K562 treated with DMSO at 1 percent for 12 hours (cell line): ENCODE data around the gene PLK5. TPM values are rescaled to one million over a fixed set of nuclear protein-coding genes. Genes with fewer than 3 reads are reported as not detected.

Experiments used
- total RNA-seq: library from RNA; unstranded; fragments of 300-600 nt; gene quantifications from 2 replicates; pipeline ENCODE4 v1.2.3, GENCODE V29; 2022; ENCODE audit not compliant: insufficient read depth

PLK5 gene
- not detected in 2 replicates for total RNA-seq

GRCh38 chr19:1523412-1524286 lies at the start of gene PLK5:
Gene PLK5, plus strand, starts transcription at chr19:1524077. Its CDS starts 2,920 bp downstream, at chr19:1526997.

GRCh38 chr19:1478934-1479707 lies 44.8 kb upstream of the PLK5 start, which contains the start of gene C19orf25:
Gene C19orf25, minus strand, starts transcription at chr19:1479215. Its CDS starts 312 bp downstream, at chr19:1478903.

GRCh38 chr19:1490311-1491113 lies 33.4 kb upstream of the PLK5 start, which contains the start of gene PCSK4:
Gene PCSK4, minus strand, starts transcription at chr19:1490350. Its CDS starts 4 bp downstream, at chr19:1490346.

GRCh38 chr19:1491114-1491848 lies 32.6 kb upstream of the PLK5 start, which contains the start of gene REEP6:
Gene REEP6, plus strand, starts transcription at chr19:1491181. Its CDS starts 89 bp downstream, at chr19:1491270.

GRCh38 chr19:1512671-1513498 lies 11.0 kb upstream of the PLK5 start, which contains the start of gene ADAMTSL5:
Gene ADAMTSL5, minus strand, starts transcription at chr19:1513019. Its CDS starts 2,076 bp downstream, at chr19:1510943.

GRCh38 chr19:1568320-1569019 lies 44.6 kb downstream of the PLK5 start, which contains the start of gene MEX3D:
Gene MEX3D, minus strand, starts transcription at chr19:1568325. Its CDS starts 267 bp downstream, at chr19:1568058.

Other genes with a start within 250 kb of the PLK5 start
- gene FAM174C, start 248.5 kb upstream of the PLK5 start, total RNA-seq: 61.8 and 96.0 TPM in 2 replicates
- not detected in 2 replicates for gene EFNA2, start 238.2 kb upstream of the PLK5 start, total RNA-seq
- 307 and 468 TPM in 2 replicates for gene NDUFS7, start 140.2 kb upstream of the PLK5 start, total RNA-seq
- 43.2 and 56.4 TPM in 2 replicates for gene GAMT, start 122.5 kb upstream of the PLK5 start, total RNA-seq
- gene DAZAP1, start 116.5 kb upstream of the PLK5 start, total RNA-seq: 92.5 and 122 TPM in 2 replicates
- gene RPS15, start 85.7 kb upstream of the PLK5 start, total RNA-seq: 5,123 and 6,382 TPM in 2 replicates
- 1.0 TPM in 1 of 2 replicates, not detected in the other for gene APC2, start 74.0 kb upstream of the PLK5 start, total RNA-seq
- gene C19orf25, start 44.9 kb upstream of the PLK5 start, total RNA-seq: 30.4 and 46.1 TPM in 2 replicates
- gene PCSK4, start 33.7 kb upstream of the PLK5 start, total RNA-seq: 3.8 TPM in 2 replicates
- 45.7 and 46.9 TPM in 2 replicates for gene REEP6, start 32.9 kb upstream of the PLK5 start, total RNA-seq
- 7.4 and 8.0 TPM in 2 replicates for gene ADAMTSL5, start 11.1 kb upstream of the PLK5 start, total RNA-seq
- gene MEX3D, start 44.2 kb downstream of the PLK5 start, total RNA-seq: 22.5 and 30.1 TPM in 2 replicates
- gene MBD3, start 68.8 kb downstream of the PLK5 start, total RNA-seq: 101 and 130 TPM in 2 replicates
- 63.8 and 106 TPM in 2 replicates for gene UQCR11, start 81.4 kb downstream of the PLK5 start, total RNA-seq
- 47.2 and 94.8 TPM in 2 replicates for gene TCF3, start 128.5 kb downstream of the PLK5 start, total RNA-seq
- not detected in 2 replicates for gene ONECUT3, start 229.4 kb downstream of the PLK5 start, total RNA-seq